Measurements from ENCODE around the gene TOE1.

DNA sequence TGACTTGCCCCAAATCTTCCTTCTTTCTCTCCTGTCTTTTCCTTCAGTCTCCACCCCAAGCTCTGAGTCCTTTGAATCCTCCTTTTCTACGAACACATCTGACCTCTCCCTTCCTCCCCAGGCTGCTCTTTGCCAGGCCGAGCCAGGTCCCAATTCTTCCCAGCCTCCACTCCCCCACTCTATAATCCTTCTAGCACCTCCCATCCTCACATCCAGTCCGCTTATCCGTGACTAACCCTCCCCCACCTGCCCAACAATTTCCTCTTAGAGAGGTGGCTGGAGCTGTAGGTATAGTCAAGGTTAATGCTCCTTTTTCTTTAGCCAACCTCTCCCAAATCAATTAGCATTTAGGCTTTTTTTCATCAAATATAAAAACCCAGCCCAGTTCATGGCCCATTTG, 22.8 kb upstream of the TOE1 start:
- TF ChIP-seq EZH2 (IDR thresholded peaks at IDR 0.05) (no peak), POLR2AphosphoS5 (IDR thresholded peaks at IDR 0.05; ENCODE audit: borderline replicate concordance, low read depth, low read length) (no peak)
